Liver (tissue), 9 donors: ENCODE results near the gene HS3ST4. TPM values are rescaled to one million over a fixed set of nuclear protein-coding genes. Genes with fewer than 3 reads are reported as not detected.

ENCODE experiments used
- DNase-seq: peaks from one replicate; pipeline ENCODE4 v3.0.0-alpha.2; 2017; ENCODE audit warnings: low spot score
- H3K27ac ChIP-seq, 2 donors: one replicate each; pipeline ENCODE4 v1.7.0; 2013; ENCODE audit warnings: inconsistent platforms in 2 of 2, low read length in 2 of 2, control low read depth in 1 of 2, low read depth in 1 of 2, mild to moderate bottlenecking in 1 of 2
- H3K27me3 ChIP-seq, 4 donors: one replicate each; pipeline versions ENCODE4 v1.6.1 to v1.7.0; 2013; ENCODE audit warnings: low read length in 3 of 4, inconsistent platforms in 1 of 4, mild to moderate bottlenecking in 1 of 4, moderate library complexity in 1 of 4; ENCODE audit not compliant: control insufficient read depth in 4 of 4, insufficient read depth in 4 of 4
- H3K36me3 ChIP-seq, 4 donors: one replicate each; pipeline versions ENCODE4 v1.6.1 to v1.7.0; 2013; ENCODE audit warnings: low read length in 3 of 4, mild to moderate bottlenecking in 3 of 4, low read depth in 1 of 4, moderate library complexity in 1 of 4; ENCODE audit not compliant: control insufficient read depth in 4 of 4, insufficient read depth in 3 of 4
- H3K4me1 ChIP-seq, 4 donors: one replicate each; pipeline versions ENCODE4 v1.6.1 to v1.7.0; 2013; ENCODE audit warnings: low read length in 3 of 4, mild to moderate bottlenecking in 3 of 4, moderate library complexity in 1 of 4; ENCODE audit not compliant: control insufficient read depth in 4 of 4, insufficient read depth in 4 of 4
- H3K4me3 ChIP-seq, 3 donors: one replicate each; pipeline versions ENCODE4 v1.6.1 to v1.7.0; 2013; ENCODE audit warnings: low read length in 3 of 3, control low read depth in 1 of 3, low read depth in 1 of 3, mild to moderate bottlenecking in 1 of 3
- H3K9ac ChIP-seq, 2 donors: one replicate each; pipeline ENCODE4 v1.7.0; 2013; ENCODE audit warnings: low read length in 2 of 2, mild to moderate bottlenecking in 2 of 2, moderate library complexity in 2 of 2, control low read depth in 1 of 2, low read depth in 1 of 2
- H3K9me3 ChIP-seq, 4 donors: one replicate each; pipeline versions ENCODE4 v1.6.1 to v1.7.0; 2013; ENCODE audit warnings: low read length in 3 of 4; ENCODE audit not compliant: control insufficient read depth in 4 of 4
- ATF3 ChIP-seq: IDR thresholded peaks from 2 replicates; pipeline ENCODE4 v1.6.1; 2016; ENCODE audit warnings: antibody characterized with exemption
- CTCF ChIP-seq: fragments of 150-350 bp; IDR thresholded peaks from 2 replicates; pipeline ENCODE4 v1.5.1; 2017; ENCODE audit warnings: improper control_type of control experiment, low read depth, low read length; ENCODE audit not compliant: missing input control
- EGR1 ChIP-seq, 2 donors: IDR thresholded peaks; 2 replicates each; pipeline ENCODE4 v1.6.1; 2016 to 2018; ENCODE audit warnings: antibody characterized with exemption in 2 of 2, low read depth in 2 of 2
- FOXA1 ChIP-seq: IDR thresholded peaks from 2 replicates; pipeline ENCODE4 v1.6.1; 2016; ENCODE audit warnings: antibody characterized with exemption
- FOXA2 ChIP-seq: IDR thresholded peaks from 2 replicates; pipeline ENCODE4 v1.6.1; 2016; ENCODE audit warnings: antibody characterized with exemption
- GABPA ChIP-seq, 2 donors: IDR thresholded peaks in 1 of 2; conservative IDR thresholded peaks in 1 of 2; 2 replicates each; pipeline ENCODE4 v1.6.1; 2016; ENCODE audit warnings: antibody characterized with exemption in 2 of 2, mild to moderate bottlenecking in 1 of 2, moderate library complexity in 1 of 2
- HNF4A ChIP-seq, 2 donors: conservative IDR thresholded peaks; 2 replicates each; pipeline ENCODE4 v1.6.1; 2016; ENCODE audit warnings: antibody characterized with exemption in 2 of 2, mild to moderate bottlenecking in 2 of 2
- HNF4G ChIP-seq: IDR thresholded peaks from 2 replicates; pipeline ENCODE4 v1.6.1; 2016; ENCODE audit warnings: antibody characterized with exemption
- JUND ChIP-seq, 2 donors: IDR thresholded peaks; 2 replicates each; pipeline ENCODE4 v1.6.1; 2016; ENCODE audit warnings: antibody characterized with exemption in 2 of 2
- MAX ChIP-seq: IDR thresholded peaks from 2 replicates; pipeline ENCODE4 v1.6.1; 2016; ENCODE audit warnings: antibody characterized with exemption
- NR2F2 ChIP-seq: IDR thresholded peaks from 2 replicates; pipeline ENCODE4 v1.6.1; 2016; ENCODE audit warnings: antibody characterized with exemption
- RAD21 ChIP-seq, 2 donors: IDR thresholded peaks; 2 replicates each; pipeline ENCODE4 v1.6.1; 2016; ENCODE audit warnings: antibody characterized with exemption in 2 of 2, mild to moderate bottlenecking in 2 of 2
- REST ChIP-seq: IDR thresholded peaks from 2 replicates; pipeline ENCODE4 v1.6.1; 2016; ENCODE audit warnings: antibody characterized with exemption, mild to moderate bottlenecking
- TAF1 ChIP-seq: conservative IDR thresholded peaks from 2 replicates; pipeline ENCODE4 v1.6.1; 2016; ENCODE audit warnings: antibody characterized with exemption, mild to moderate bottlenecking
- YY1 ChIP-seq: IDR thresholded peaks from 2 replicates; pipeline ENCODE4 v1.6.1; 2016; ENCODE audit warnings: antibody characterized with exemption, mild to moderate bottlenecking
- WGBS: extraction: QIAGEN DNeasy Blood & Tissue Kit; methylation state at CpG from one replicate; pipeline ENCODE4 v1.1.7; 2013; 5-methylcytosine and 5-hydroxymethylcytosine counted together
- polyA plus RNA-seq, 2 donors: library from polyadenylated mRNA; stranded (reverse) in 1 of 2; unstranded in 1 of 2; fragments of 200-250 nt in 1 of 2; fragments of >200 nt in 1 of 2; fragmentation: Nextera tagmentation in 1 of 2; extraction: Ambion mirVana in 1 of 2; gene quantifications; one replicate each; pipeline versions ENCODE4 v1.2.1 to v1.2.3, GENCODE V29; 2013 to 2015
- total RNA-seq, 2 donors: library from RNA; depleted of rRNA; stranded (reverse); fragments of >200 nt; gene quantifications; one replicate each; pipeline ENCODE4 v1.2.3, GENCODE V29; 2014
- donor health status: healthy.
- donor health status: healthy.
- donor health status: healthy.
- donor health status: healthy.
- donor health status: healthy.

Gene HS3ST4
- total and polyA plus RNA-seq, 4 donors, result not detected

- TF ChIP-seq REST (no peak), NR2F2 (no peak), FOXA1 (no peak), HNF4G (no peak), TAF1 (no peak)
Observed at GRCh38 chr16:26050472-26050871, 358.7 kb downstream of the HS3ST4 start (continued).

- Histone ChIP-seq H3K27ac (no peak overlapping the region), H3K36me3 (no peaks in the 10 kb centered on the region), H3K4me3 (no peak overlapping the region), H3K4me1 (no peaks in the 10 kb centered on the region), H3K9ac (no peak overlapping the region), H3K27me3 (peaks cover 0 to 5% (median 0%) of the 10 kb centered on the region in 4 donors), H3K9me3 (no peaks in the 10 kb centered on the region)
- 24% methylated on average over 2 of the region's 2 CpGs for WGBS
- TF ChIP-seq EGR1 (IDR thresholded peaks at IDR 0.05; ENCODE audit: low read depth in 2 of 2) (no peak), MAX (no peak), CTCF (no peak), GABPA (IDR thresholded peaks at IDR 0.05 in 1 of 2, conservative IDR thresholded peaks at IDR 0.05 in 1 of 2) (no peak), YY1 (no peak), JUND (IDR thresholded peaks at IDR 0.05) (no peak), FOXA2 (no peak)
- DNase-seq, result no peak
Observed at GRCh38 chr16:26051063-26051462, 359.3 kb downstream of the HS3ST4 start.

GRCh38 chr16:26053889-26054288 is 362.1 kb downstream of the HS3ST4 start:
- no peak for DNase-seq
- H3K27me3 ChIP-seq, result peaks cover 0 to 5% (median 0%) of the 10 kb centered on the region in 4 donors
- H3K9ac ChIP-seq, result no peak overlapping the region
- no peak for TF ChIP-seq YY1
- no peak for TF ChIP-seq FOXA1
- TF ChIP-seq ATF3, result no peak
- no peak for TF ChIP-seq HNF4A (conservative IDR thresholded peaks at IDR 0.05)
- no peak for TF ChIP-seq RAD21 (IDR thresholded peaks at IDR 0.05)
- no peak for TF ChIP-seq CTCF
- TF ChIP-seq MAX, result no peak
- no peak for TF ChIP-seq EGR1 (IDR thresholded peaks at IDR 0.05; ENCODE audit: low read depth in 2 of 2)
- no peak for TF ChIP-seq JUND (IDR thresholded peaks at IDR 0.05)
- 76% methylated on average over 3 of the region's 3 CpGs for WGBS
- H3K4me3 ChIP-seq, result no peak overlapping the region
- no peaks in the 10 kb centered on the region for H3K4me1 ChIP-seq
- H3K36me3 ChIP-seq, result no peaks in the 10 kb centered on the region
- H3K9me3 ChIP-seq, result peaks cover 0 to 5% (median under 1%) of the 10 kb centered on the region in 4 donors
- no peak overlapping the region for H3K27ac ChIP-seq
